K562 (cell line): ENCODE data around the gene PLCB3. TPM values are rescaled to one million over a fixed set of nuclear protein-coding genes. Genes with fewer than 3 reads are reported as not detected.

ENCODE experiments used
- ATAC-seq: fragments of 200-7000 bp; cut with Tn5 transposase; 3 replicates; pipeline ENCODE4 v1.9.1; 2020; ENCODE audit warnings: moderate library complexity
- BruUV-seq: library from RNA; stranded (reverse); fragments of 400-500 nt; replicated peaks from 2 replicates; lab custom pipeline; 2021; lab: Mats Ljungman, UMichigan
- CTCF ChIA-PET: fragments of 300-600 bp; formaldehyde crosslinking; extraction: SDS; loops from one replicate; lab custom pipeline; 2021; ENCODE audit warnings: low intra/inter-chr PET ratio; lab: Yijun Ruan, JAX
- POLR2A ChIA-PET: fragments of 300-600, 350-650 bp; sonication (Branson Sonifier 250); formaldehyde crosslinking; extraction: SDS; loops from one replicate; lab custom pipeline; 2021; ENCODE audit warnings: antibody characterized with exemption, inconsistent platforms; lab: Yijun Ruan, JAX
- DNase-seq, 4 experiments: peaks; one replicate each; pipeline versions ENCODE4 v3.0.0 to v3.0.0-alpha.2; 2011 to 2018; ENCODE audit warnings: low spot score in 3 of 4, mixed read lengths in 3 of 4; ENCODE audit errors: extremely low read depth in 1 of 4
- FAIRE-seq: peaks from 2 replicates; lab custom pipeline; 2011; peaks lifted over from hg19 to GRCh38; lab: Jason Lieb, UNC
- H2AFZ ChIP-seq: 2 replicates; pipeline ENCODE4 v1.6.0; 2011; ENCODE audit warnings: low read depth, low read length, control low read depth, inconsistent platforms
- H3K27ac ChIP-seq: fragments of 200-600 bp; 3 replicates; pipeline ENCODE4 v1.8.0; 2011; ENCODE audit warnings: low read depth, mild to moderate bottlenecking, control low read depth, inconsistent platforms, low read length, moderate library complexity, mixed read lengths; ENCODE audit errors: extremely low read depth
- H3K27me3 ChIP-seq, 2 experiments: fragments of 300-600 bp in 1 of 2; 2 replicates in 1 of 2; 3 replicates in 1 of 2; pipeline versions ENCODE4 v1.6.0 to v1.8.0; 2011; ENCODE audit warnings: inconsistent platforms in 2 of 2, low read length in 2 of 2, mild to moderate bottlenecking in 1 of 2, mixed read lengths in 1 of 2, moderate library complexity in 1 of 2; ENCODE audit not compliant: control insufficient read depth in 2 of 2, insufficient read depth in 2 of 2
- H3K36me3 ChIP-seq: fragments of 300-600 bp; 3 replicates; pipeline ENCODE4 v1.8.0; 2011; ENCODE audit warnings: mild to moderate bottlenecking, low read length, inconsistent platforms; ENCODE audit not compliant: control insufficient read depth, insufficient read depth
- H3K4me1 ChIP-seq, 2 experiments: fragments of 200-600 bp in 1 of 2; replicated peaks in 1 of 2; 2 replicates in 1 of 2; 3 replicates in 1 of 2; pipeline versions ENCODE4 v1.5.1 to v1.8.0; 2011; ENCODE audit warnings: inconsistent platforms in 2 of 2, low read length in 2 of 2, mild to moderate bottlenecking in 1 of 2, mixed read lengths in 1 of 2, moderate library complexity in 1 of 2; ENCODE audit not compliant: control insufficient read depth in 2 of 2, insufficient read depth in 2 of 2
- H3K4me2 ChIP-seq: 2 replicates; pipeline ENCODE4 v1.6.1; 2011; ENCODE audit warnings: low read length, control low read depth, inconsistent platforms, mixed read lengths; ENCODE audit not compliant: insufficient read depth
- H3K4me3 ChIP-seq: fragments of 200-600 bp; sonication (generic), shearing (Covaris generic); 2 replicates; pipeline ENCODE4 v1.5.1; 2016; ENCODE audit warnings: control low read depth, inconsistent platforms
- H3K79me2 ChIP-seq: fragments of 200-600 bp; 3 replicates; pipeline ENCODE4 v1.8.0; 2011; ENCODE audit warnings: low read length, inconsistent platforms; ENCODE audit not compliant: control insufficient read depth, insufficient read depth
- H3K9ac ChIP-seq, 2 experiments: 2 replicates each; pipeline versions ENCODE4 v1.6.0 to v1.6.1; 2011; ENCODE audit warnings: low read depth in 2 of 2, low read length in 2 of 2, control low read depth in 1 of 2, inconsistent platforms in 1 of 2, mild to moderate bottlenecking in 1 of 2, mixed read lengths in 1 of 2; ENCODE audit not compliant: insufficient read depth in 1 of 2
- H3K9me1 ChIP-seq: one replicate; pipeline ENCODE4 v1.6.0; 2011; ENCODE audit warnings: inconsistent platforms, mild to moderate bottlenecking, low read length, moderate library complexity; ENCODE audit not compliant: control insufficient read depth, insufficient read depth
- H3K9me3 ChIP-seq: replicated peaks from 2 replicates; pipeline ENCODE4 v1.5.1; 2011; ENCODE audit warnings: low read depth, low read length, inconsistent platforms; ENCODE audit not compliant: control insufficient read depth, insufficient read depth
- H4K20me1 ChIP-seq: replicated peaks from 2 replicates; pipeline ENCODE4 v1.6.1; 2011; ENCODE audit warnings: low read length, inconsistent platforms, mixed read lengths; ENCODE audit not compliant: control insufficient read depth, insufficient read depth
- NFIC ChIP-seq: fragments of 450-650 bp; IDR thresholded peaks from 2 replicates; pipeline ENCODE4 v1.6.1; 2017; ENCODE audit warnings: mild to moderate bottlenecking, inconsistent platforms
- WGBS: fragments of 100-300 bp; shearing (Covaris generic); methylation state at CpG from one replicate; pipeline ENCODE4 v1.1.6; 2016; ENCODE audit warnings: low coverage, mixed read lengths; ENCODE audit not compliant: insufficient coverage; ENCODE audit errors: missing lambda C conversion rate; 5-methylcytosine and 5-hydroxymethylcytosine counted together
- in situ Hi-C: fragments of 300-500 bp; cut with MboI; formaldehyde crosslinking; loops from 4 replicates; pipeline ENCODE4 v1.15.0; 2018; ENCODE audit warnings: inconsistent platforms, mixed read lengths
- intact Hi-C: fragments of 100-400 bp; cut with micrococcal nuclease; formaldehyde crosslinking; loops from 2 replicates; pipeline ENCODE4 v1.14.2; 2022
- polyA plus RNA-seq, 8 experiments: library from polyadenylated mRNA; depleted of rRNA in 4 of 8; stranded (reverse) in 5 of 8; unstranded in 3 of 8; fragments of >200 nt; fragmentation: Nextera tagmentation in 2 of 8; fragmentation: Illumina TruSeq in 1 of 8; extraction: Ambion mirVana in 2 of 8; extraction: Trizol in 1 of 8; gene quantifications; 2 replicates each; pipeline versions ENCODE4 v1.2.1 to v1.2.3, GENCODE V29; 2011 to 2014; ENCODE audit warnings: inconsistent platforms in 1 of 8, missing spikeins in 1 of 8
- total RNA-seq, 7 experiments: library from RNA; depleted of rRNA in 6 of 7; stranded (reverse); fragments of >200 nt in 6 of 7; fragmentation: Illumina TruSeq in 2 of 7; extraction: Trizol in 2 of 7; gene quantifications; 2 replicates each; pipeline versions ENCODE4 v1.2.1 to v1.2.3, GENCODE V29; 2011 to 2021; ENCODE audit warnings: low replicate concordance in 1 of 7
- TF ChIP-seq, protein P1 (sequence below): fragments of 200-400 bp; formaldehyde crosslinking; IDR thresholded peaks from 2 replicates; pipeline ENCODE4 v1.6.1; 2017; ENCODE audit warnings: mild to moderate bottlenecking, low read depth, low read length, moderate library complexity

The PLCB3 gene
- total and polyA plus RNA-seq, 9 of the 15 experiments (the other 6 are each of a cell fraction or from before 2014, with no cell fraction given), result 0.31 to 44.8 (median 14.6) TPM

- peaks cover 42 to 49% of the 10 kb centered on the region in 2 experiments for H3K27me3 ChIP-seq
- no peak overlapping the region for H3K9ac ChIP-seq
- ChIA-PET CTCF (no interaction called here), POLR2A (no interaction called here)
- H3K36me3 ChIP-seq, result no peaks in the 10 kb centered on the region
- H3K9me1 ChIP-seq, result no peaks in the 10 kb centered on the region
- H3K4me3 ChIP-seq, result no peak overlapping the region
- in situ Hi-C loops (no loop called here), intact Hi-C loops (no loop called here)
- ATAC-seq (no peak), FAIRE-seq (no peak), DNase-seq (no peak)
- no peak overlapping the region for H2AFZ ChIP-seq
- WGBS, result 36% methylated on average over 18 of the region's 18 CpGs
- H3K79me2 ChIP-seq, result no peaks in the 10 kb centered on the region
- no TSS peak for BruUV-seq
- H3K9me3 ChIP-seq, result no peaks in the 10 kb centered on the region
- no peak overlapping the region for H3K4me2 ChIP-seq
- H3K4me1 ChIP-seq, result peaks cover 3 to 38% of the 10 kb centered on the region in 2 experiments; a peak in 4 of 5 replicates
- TF ChIP-seq, protein P1, sequence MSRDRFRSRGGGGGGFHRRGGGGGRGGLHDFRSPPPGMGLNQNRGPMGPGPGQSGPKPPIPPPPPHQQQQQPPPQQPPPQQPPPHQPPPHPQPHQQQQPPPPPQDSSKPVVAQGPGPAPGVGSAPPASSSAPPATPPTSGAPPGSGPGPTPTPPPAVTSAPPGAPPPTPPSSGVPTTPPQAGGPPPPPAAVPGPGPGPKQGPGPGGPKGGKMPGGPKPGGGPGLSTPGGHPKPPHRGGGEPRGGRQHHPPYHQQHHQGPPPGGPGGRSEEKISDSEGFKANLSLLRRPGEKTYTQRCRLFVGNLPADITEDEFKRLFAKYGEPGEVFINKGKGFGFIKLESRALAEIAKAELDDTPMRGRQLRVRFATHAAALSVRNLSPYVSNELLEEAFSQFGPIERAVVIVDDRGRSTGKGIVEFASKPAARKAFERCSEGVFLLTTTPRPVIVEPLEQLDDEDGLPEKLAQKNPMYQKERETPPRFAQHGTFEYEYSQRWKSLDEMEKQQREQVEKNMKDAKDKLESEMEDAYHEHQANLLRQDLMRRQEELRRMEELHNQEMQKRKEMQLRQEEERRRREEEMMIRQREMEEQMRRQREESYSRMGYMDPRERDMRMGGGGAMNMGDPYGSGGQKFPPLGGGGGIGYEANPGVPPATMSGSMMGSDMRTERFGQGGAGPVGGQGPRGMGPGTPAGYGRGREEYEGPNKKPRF, result no peak
- 0 out of 2 replicates have a peak, but pooled peaks have one; percentile 10 for TF ChIP-seq NFIC
- H3K27ac ChIP-seq, result no peak overlapping the region
- H4K20me1 ChIP-seq, result no peaks in the 10 kb centered on the region; the same call in 1 of the 2 replicates
Measured at GRCh38 chr11:64297699-64298358, 46.5 kb downstream of the PLCB3 start.
